Ectodermal cell (in vitro differentiated cells): Measurements from ENCODE around the gene CCN6.

Experiments used
- H3K27ac ChIP-seq: 2 replicates; pipeline ENCODE4 v1.7.0; 2013; ENCODE audit warnings: mild to moderate bottlenecking, low read depth, low read length; ENCODE audit not compliant: insufficient read depth, poor library complexity, severe bottlenecking
- H3K27me3 ChIP-seq: 2 replicates; pipeline ENCODE4 v1.7.0; 2013; ENCODE audit warnings: mild to moderate bottlenecking, low read length; ENCODE audit not compliant: insufficient read depth, control insufficient read depth, poor library complexity, severe bottlenecking
- H3K36me3 ChIP-seq: one replicate; pipeline ENCODE4 v1.7.0; 2013; ENCODE audit warnings: low read length; ENCODE audit not compliant: control insufficient read depth, insufficient read depth
- H3K4me1 ChIP-seq: one replicate; pipeline ENCODE4 v1.7.0; 2013; ENCODE audit warnings: low read length; ENCODE audit not compliant: control insufficient read depth, insufficient read depth
- H3K4me3 ChIP-seq: 2 replicates; pipeline ENCODE4 v1.7.0; 2013; ENCODE audit warnings: low read depth, low read length, control low read depth; ENCODE audit not compliant: insufficient read depth
- H3K9me3 ChIP-seq: 2 replicates; pipeline ENCODE4 v1.7.0; 2013; ENCODE audit warnings: mild to moderate bottlenecking, low read length, moderate library complexity; ENCODE audit not compliant: control insufficient read depth
- WGBS, 2 experiments: methylation state at CpG; one replicate each; pipeline ENCODE4 v1.1.7; 2013; ENCODE audit warnings: missing lambda C conversion rate in 2 of 2; 5-methylcytosine and 5-hydroxymethylcytosine counted together

The CCN6 gene

DNA sequence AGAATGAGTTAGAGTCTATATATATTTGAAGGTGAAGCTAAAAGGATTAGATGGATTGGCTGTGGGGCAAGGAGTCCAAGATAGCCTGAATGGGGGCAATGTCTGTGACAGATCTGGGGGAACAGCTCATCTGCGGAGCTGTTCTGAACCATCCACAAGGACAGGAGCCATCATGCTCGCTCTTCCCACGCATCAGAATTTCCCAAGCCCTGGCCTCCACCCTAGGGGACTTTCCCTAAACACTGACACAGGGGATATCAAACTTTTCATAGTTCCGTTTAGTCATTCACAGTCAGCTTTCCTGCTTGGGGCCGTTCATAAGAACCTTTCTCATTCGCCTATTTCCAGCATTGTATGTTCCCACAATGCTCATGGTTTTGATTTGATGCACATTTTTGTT, 37.6 kb upstream of the CCN6 start:
- H3K4me1 ChIP-seq, result no peaks in the 10 kb centered on the region
- no peaks in the 10 kb centered on the region for H3K27me3 ChIP-seq
- no peak overlapping the region for H3K27ac ChIP-seq
- WGBS, 2 experiments, result 91 to 95% methylated on average over 6 of the region's 6 CpGs
- H3K9me3 ChIP-seq, result no peaks in the 10 kb centered on the region
- no peak overlapping the region for H3K4me3 ChIP-seq
- H3K36me3 ChIP-seq, result no peaks in the 10 kb centered on the region

DNA sequence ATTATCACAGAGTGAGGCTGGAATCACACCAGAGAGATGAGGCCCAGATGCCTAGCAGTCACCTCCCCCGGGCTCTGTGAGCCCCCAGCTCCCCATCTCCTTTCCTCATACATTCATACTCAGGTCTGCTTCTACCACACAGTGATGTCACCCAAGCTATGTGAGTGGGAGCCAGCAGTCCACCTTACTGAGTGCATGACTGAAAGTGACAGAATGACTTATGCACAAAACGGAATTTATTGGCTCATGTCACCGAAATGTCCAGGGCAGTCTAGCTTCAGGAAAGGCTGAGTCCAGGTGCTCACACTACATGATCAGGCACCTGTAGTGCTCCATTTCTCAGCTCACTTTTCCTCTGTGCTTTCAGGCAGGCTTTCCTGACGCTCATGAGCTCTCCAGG, 36.7 kb upstream of the CCN6 start:
- WGBS, 2 experiments, result 94 to 96% methylated on average over 4 of the region's 4 CpGs
- Histone ChIP-seq H3K9me3 (no peaks in the 10 kb centered on the region), H3K4me1 (no peaks in the 10 kb centered on the region), H3K4me3 (no peak overlapping the region), H3K36me3 (no peaks in the 10 kb centered on the region), H3K27ac (no peak overlapping the region), H3K27me3 (no peaks in the 10 kb centered on the region)

DNA sequence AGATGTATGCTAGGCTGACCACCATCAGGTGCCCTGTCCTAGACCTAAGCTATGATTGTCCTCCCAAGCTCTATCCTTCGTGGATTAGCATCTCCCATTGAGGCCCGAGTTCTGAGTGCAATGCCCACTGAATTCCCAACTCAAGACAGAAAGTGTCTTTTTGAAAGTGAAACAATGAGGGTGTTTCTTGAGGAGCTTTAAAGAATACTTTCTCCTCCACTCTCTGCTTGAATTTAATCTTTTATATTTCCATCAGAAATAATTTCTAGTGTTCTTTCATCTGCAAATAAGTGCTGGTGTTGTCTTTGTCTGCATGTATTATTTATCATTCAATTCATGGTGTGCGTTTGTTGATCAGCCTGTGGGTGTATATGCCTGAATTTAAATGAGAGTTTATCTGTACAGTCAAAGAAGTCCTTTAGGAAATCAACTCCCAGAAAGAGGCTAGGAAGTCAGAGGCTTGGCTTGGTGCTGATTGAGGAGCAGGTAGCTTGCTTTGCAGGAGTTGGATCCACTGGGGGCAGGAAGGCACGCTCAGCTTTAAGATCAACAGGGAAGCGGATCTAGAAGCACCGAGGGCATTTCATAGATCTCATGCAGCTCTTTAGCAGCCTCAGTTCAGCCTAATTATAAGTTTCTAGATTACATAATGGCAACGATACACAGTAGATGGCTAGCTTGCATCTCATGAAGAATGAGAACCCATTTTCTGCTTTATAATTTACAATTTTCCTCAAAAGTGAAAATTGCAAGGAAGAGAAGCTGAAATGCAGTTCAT, 36.0 kb upstream of the CCN6 start:
- no peaks in the 10 kb centered on the region for H3K36me3 ChIP-seq
- H3K9me3 ChIP-seq, result no peaks in the 10 kb centered on the region
- H3K4me1 ChIP-seq, result no peaks in the 10 kb centered on the region
- no peak overlapping the region for H3K27ac ChIP-seq
- H3K27me3 ChIP-seq, result no peaks in the 10 kb centered on the region
- WGBS, 2 experiments, result 93 to 96% methylated on average over 6 to 7 of the region's 7 CpGs
- H3K4me3 ChIP-seq, result no peak overlapping the region

DNA sequence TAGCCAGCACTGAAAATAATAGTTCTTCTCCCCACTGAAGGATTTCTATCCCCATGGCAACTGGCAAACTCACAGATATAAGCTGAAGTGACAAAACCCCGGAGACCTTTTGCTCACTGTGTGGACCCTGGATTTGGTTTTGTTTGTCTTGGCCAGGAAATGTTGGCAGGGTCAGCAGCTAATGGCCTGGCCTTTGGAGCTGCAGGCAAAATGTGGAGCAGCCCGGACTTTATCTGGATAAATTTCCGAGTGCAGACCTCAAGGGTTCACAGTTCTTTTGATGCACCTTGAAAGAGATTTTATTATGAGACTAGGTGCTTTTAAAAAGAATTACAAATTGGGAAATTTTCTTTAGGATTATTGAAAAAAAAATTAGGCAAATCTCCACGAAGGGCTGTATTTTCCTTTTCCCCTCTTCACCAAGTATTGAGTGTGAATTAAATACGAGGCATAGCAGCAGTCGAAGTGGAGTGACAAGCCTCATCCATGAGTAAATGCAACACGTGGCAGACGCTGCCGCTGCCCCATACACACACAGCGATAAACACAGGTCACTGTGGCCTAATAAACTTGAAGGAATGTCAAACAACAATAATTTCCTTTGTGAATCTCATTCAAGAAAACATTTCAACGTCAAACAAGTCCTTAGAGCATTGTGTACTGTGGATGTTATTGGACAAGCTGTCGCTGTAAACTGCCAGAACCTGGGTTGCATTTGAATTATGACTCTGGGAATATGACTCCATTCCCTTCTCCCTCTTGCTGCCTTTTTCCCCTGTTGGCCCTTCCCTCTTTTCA, 35.1 kb upstream of the CCN6 start:
- Histone ChIP-seq H3K9me3 (no peaks in the 10 kb centered on the region), H3K27me3 (no peaks in the 10 kb centered on the region), H3K4me3 (no peak overlapping the region), H3K4me1 (no peaks in the 10 kb centered on the region), H3K36me3 (no peaks in the 10 kb centered on the region), H3K27ac (no peak overlapping the region)
- WGBS, 2 experiments, result 83 to 88% methylated on average over 12 of the region's 12 CpGs

DNA sequence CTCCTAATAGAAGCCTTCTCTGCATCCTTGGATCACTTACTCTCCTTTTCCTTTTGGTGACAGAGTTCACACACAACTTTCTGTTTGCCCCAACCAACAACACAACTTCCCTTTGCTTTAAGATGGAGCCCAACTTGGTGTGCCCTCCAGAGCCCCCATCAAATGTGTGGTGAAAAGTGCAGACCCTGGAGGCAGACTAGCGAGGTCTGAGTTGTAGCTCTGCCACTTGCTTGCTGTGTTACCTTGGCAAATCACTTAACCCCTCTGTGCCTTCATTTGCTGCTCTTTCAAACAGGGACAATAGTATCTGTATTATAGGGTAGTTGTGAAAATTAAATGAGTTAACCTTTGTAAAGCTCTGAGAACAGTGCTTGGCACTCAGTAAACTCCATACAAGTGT, 34.3 kb upstream of the CCN6 start:
- 42 to 46% methylated on average over 1 of the region's 1 CpG for WGBS, 2 experiments
- Histone ChIP-seq H3K36me3 (no peaks in the 10 kb centered on the region), H3K9me3 (no peaks in the 10 kb centered on the region), H3K4me1 (no peaks in the 10 kb centered on the region), H3K27ac (no peak overlapping the region), H3K27me3 (no peaks in the 10 kb centered on the region), H3K4me3 (no peak overlapping the region)

DNA sequence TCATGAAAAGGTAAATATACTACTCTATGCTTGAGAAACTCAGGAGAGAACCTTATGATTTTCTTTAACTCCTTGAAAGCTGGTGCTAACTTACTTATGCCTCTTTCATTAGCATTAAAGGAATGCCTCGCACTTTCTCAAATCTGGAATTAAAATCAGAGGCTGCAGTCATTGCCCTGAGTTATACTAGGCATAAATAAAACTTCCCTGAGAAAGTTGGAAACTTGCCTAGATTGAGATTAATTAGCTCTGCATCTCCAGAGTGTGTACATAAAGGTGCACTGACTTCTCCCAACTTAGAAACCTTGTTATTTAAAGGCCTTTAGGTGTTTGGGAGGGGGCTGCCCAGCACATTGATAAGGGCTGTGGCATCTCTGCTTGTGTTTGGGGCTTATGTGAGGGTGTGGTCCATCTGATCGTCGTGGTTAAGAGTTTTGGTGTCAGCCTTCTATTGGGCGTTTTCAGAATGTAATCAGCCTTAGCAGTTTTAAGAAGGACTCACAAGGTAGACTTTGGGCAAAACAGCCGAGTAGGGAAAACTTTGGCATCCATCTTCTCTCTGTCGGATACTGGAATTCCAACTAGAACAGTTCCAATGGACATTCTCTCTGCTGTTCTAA, 32.1 kb upstream of the CCN6 start:
- H3K4me3 ChIP-seq, result no peak overlapping the region
- H3K4me1 ChIP-seq, result no peaks in the 10 kb centered on the region
- H3K27me3 ChIP-seq, result no peaks in the 10 kb centered on the region
- H3K9me3 ChIP-seq, result no peaks in the 10 kb centered on the region
- WGBS, 2 experiments, result 88 to 90% methylated on average over 6 of the region's 6 CpGs
- H3K27ac ChIP-seq, result no peak overlapping the region
- no peaks in the 10 kb centered on the region for H3K36me3 ChIP-seq

DNA sequence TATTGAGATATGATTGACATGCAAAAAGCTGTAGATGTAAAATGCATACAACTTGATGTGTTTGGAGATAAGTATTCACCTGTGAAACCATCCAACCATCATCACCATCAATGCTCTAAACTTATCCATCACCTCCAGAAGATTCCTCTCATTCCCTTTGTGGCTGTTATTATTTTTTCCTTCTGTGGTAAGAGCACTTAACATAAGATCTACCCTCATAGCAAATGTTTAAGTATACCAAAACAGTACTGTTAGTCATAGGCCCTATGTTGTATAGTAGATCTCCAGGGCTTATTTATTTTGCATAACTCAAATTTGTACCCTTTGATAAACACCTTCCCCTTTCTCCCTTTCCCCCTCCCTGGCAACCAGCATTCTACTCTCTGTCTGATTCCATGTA, 31.2 kb upstream of the CCN6 start:
- H3K4me1 ChIP-seq, result no peaks in the 10 kb centered on the region
- H3K27me3 ChIP-seq, result no peaks in the 10 kb centered on the region
- no peak overlapping the region for H3K27ac ChIP-seq
- no peaks in the 10 kb centered on the region for H3K9me3 ChIP-seq
- no peak overlapping the region for H3K4me3 ChIP-seq
- H3K36me3 ChIP-seq, result no peaks in the 10 kb centered on the region

DNA sequence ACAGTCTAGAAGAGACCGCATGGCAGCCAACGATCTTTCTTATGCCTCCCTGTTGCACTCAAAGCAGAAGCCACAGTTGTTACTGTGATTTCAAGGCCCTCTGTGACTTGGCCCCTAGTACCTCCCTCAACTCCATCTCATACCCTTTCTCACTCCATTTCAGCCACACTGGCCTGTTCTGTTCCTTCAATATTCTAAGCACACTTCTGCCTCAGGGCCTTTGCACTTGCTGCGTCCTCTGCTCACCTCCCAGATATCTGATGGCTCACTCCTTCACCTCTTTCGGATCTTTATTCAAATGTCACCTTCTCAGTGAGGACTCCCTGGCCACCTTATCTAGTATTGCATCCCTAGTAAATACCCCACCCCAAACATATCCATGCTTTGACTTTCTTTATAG, 29.4 kb upstream of the CCN6 start:
- Histone ChIP-seq H3K4me1 (no peaks in the 10 kb centered on the region), H3K27me3 (no peaks in the 10 kb centered on the region), H3K9me3 (no peaks in the 10 kb centered on the region), H3K4me3 (no peak overlapping the region), H3K36me3 (no peaks in the 10 kb centered on the region), H3K27ac (no peak overlapping the region)
- WGBS, 2 experiments, result 92 to 96% methylated on average over 4 of the region's 4 CpGs

DNA sequence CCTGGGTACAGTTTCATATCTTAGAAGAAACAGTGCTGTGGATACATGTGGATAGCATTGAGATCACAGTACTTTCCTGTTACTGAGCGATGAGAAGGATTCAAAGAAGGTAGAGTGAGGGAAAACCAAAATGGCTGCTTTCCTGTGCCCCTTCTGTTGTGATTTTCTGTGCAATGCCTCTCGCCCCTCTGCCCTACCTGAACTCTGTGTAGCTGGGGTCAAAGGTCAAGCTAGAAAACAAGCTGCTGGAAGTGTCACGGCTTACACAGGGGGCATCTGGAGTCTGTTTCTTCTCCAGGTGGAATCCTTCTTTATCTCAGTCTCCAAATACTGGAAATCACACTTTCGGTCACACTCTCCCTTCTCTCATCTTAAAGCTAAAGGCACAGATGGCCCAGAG, 27.0 kb upstream of the CCN6 start:
- no peaks in the 10 kb centered on the region for H3K36me3 ChIP-seq
- no peak overlapping the region for H3K27ac ChIP-seq
- no peak overlapping the region for H3K4me3 ChIP-seq
- WGBS, 2 experiments, result 93 to 94% methylated on average over 4 of the region's 4 CpGs
- no peaks in the 10 kb centered on the region for H3K9me3 ChIP-seq
- H3K4me1 ChIP-seq, result no peaks in the 10 kb centered on the region
- H3K27me3 ChIP-seq, result no peaks in the 10 kb centered on the region

DNA sequence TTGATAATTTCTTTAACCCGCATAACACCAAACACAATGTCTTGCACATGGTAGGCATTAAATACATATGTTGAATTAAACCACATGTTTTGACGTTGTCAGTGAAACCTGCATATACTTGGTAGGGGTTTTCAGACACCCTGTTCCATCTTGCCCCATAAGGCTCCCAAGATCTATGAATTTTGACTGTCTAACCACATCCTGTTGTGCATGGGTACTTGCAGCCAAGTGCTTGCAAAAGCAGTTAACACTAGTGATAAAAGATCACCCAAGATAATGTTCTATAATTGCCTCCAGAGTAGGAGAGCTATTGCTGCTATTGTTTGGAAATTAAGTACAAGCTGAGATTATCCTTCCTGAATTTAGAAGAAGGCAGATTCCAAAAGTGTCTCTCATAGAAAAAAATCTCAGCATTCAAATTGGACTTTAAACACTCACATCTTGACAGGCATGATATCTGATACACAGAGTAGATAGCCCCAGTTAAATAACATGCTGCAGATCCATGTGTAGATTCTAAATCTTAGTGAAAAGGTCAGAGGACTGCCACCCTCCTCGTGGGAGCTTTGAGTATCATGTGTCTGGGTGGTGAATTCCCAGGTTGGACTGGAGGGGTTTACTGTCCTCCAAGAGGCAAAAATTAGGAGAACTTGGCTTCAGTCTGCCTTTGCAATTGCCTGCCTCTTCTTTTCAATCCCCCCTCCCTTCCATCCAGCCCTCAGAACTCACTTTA, 25.8 kb upstream of the CCN6 start:
- no peaks in the 10 kb centered on the region for H3K4me1 ChIP-seq
- H3K27ac ChIP-seq, result no peak overlapping the region
- H3K4me3 ChIP-seq, result no peak overlapping the region
- no peaks in the 10 kb centered on the region for H3K9me3 ChIP-seq
- no peaks in the 10 kb centered on the region for H3K27me3 ChIP-seq
- 89 to 97% methylated on average over 3 of the region's 3 CpGs for WGBS, 2 experiments
- no peaks in the 10 kb centered on the region for H3K36me3 ChIP-seq
